Urinary bladder (tissue), 4 donors: ENCODE results near the gene GSN. TPM values are rescaled to one million over a fixed set of nuclear protein-coding genes. Genes with fewer than 3 reads are reported as not detected.

ENCODE experiments used
- DNase-seq: peaks from one replicate; pipeline ENCODE4 v3.0.0-alpha.2; 2015; ENCODE audit errors: extremely low spot score
- H3K27ac ChIP-seq: one replicate; pipeline ENCODE4 v1.5.1; 2013; ENCODE audit warnings: low read depth, mild to moderate bottlenecking, moderate library complexity
- H3K36me3 ChIP-seq: one replicate; pipeline ENCODE4 v1.6.1; 2013; ENCODE audit warnings: mild to moderate bottlenecking, moderate library complexity; ENCODE audit not compliant: insufficient read depth
- H3K4me1 ChIP-seq: one replicate; pipeline ENCODE4 v1.6.1; 2013; ENCODE audit warnings: mild to moderate bottlenecking, moderate library complexity; ENCODE audit not compliant: insufficient read depth
- H3K4me3 ChIP-seq: one replicate; pipeline ENCODE4 v1.5.1; 2013; ENCODE audit warnings: low read depth, low read length
- WGBS: extraction: QIAGEN DNeasy Blood & Tissue Kit; methylation state at CpG from one replicate; pipeline ENCODE4 v1.1.7; 2013; 5-methylcytosine and 5-hydroxymethylcytosine counted together
- polyA plus RNA-seq: library from polyadenylated mRNA; stranded (reverse); fragments of 200-250 nt; gene quantifications from one replicate; pipeline ENCODE4 v1.2.3, GENCODE V29; 2013
- total RNA-seq: library from RNA; depleted of rRNA; stranded (reverse); fragments of >200 nt; gene quantifications from one replicate; pipeline ENCODE4 v1.2.3, GENCODE V29; 2014
- donor health status: healthy with polysubstance abuse.
- donor health status: healthy.

Gene GSN
- total and polyA plus RNA-seq, 2 donors, result 405 to 2,591 TPM

DNA sequence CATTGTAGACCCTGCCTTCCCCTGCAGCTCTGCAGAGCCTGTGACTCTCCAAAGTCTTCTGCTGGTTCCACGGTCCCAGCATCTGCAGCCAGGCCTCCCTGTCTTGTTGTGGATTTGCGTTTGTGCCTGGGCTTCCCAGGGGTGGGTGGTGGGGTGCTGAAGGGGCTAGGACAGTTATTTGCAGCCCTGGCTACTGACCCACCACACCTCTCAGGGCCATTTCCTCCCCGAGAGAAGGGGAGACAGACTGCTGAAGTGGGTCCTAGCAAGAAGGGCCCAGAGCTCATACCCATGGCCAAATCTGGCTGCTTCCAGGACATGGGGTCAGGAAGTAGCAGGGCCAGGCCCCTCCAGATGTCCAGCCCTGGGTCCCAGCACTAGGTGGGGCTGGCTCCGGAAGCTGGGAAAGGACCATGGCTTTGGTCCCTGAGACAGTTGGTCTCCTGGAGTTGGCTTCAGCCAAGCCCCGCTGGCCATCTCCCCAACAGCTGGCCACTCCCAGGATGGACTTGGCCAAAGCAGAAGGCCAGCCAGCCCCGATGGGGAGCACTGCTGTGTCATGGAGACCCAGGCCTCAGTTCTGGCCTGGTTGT is 26.3 kb downstream of the GSN start:
- Histone ChIP-seq H3K27ac (peak overlapping the region; percentile 85), H3K36me3 (no peaks in the 10 kb centered on the region), H3K4me1 (no peaks in the 10 kb centered on the region), H3K4me3 (no peak overlapping the region)
- 55% methylated on average over 6 of the region's 6 CpGs for WGBS
- no peak for DNase-seq

DNA sequence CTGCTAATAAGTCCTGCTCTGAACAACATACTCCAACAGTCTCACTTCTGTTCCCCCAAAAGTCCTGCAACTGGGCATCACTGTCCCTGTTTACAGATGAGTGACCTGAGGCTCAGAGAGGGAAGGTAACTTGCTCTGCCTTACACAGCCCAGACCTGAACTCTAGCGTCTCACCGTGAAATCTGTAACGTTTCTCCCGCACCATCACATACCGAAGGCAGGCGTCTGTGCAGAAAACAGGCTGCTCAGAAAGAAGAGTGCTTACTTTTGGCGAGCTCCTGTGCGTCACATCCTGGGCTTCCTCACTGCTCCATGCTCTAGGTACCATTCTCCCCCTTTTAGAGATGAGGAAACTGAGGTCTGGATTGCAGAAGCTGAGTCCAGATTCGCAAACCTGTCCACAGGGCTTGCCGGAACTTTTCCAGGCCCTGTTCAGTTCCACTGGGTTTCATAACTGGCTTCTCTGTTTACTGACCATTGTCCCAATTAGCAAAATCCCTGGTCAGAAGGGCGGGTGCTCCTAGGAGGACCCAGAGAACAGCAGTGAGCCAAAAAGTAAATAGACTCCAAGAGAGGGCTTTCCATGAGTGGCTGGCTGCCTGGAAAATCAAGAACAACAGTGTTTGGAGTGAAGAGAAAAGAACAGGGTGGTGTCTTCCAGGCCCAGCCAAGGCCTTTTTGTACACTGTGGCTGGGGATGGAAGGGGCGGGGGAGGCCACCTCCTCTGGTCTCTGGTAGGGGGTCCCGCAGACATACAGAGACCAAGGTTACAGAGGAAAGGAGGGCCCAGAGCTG is 27.1 kb downstream of the GSN start:
- Histone ChIP-seq H3K27ac (peak overlapping the region; percentile 85), H3K36me3 (no peaks in the 10 kb centered on the region), H3K4me1 (no peaks in the 10 kb centered on the region), H3K4me3 (no peak overlapping the region)
- WGBS, result 61% methylated on average over 13 of the region's 13 CpGs
- no peak for DNase-seq

DNA sequence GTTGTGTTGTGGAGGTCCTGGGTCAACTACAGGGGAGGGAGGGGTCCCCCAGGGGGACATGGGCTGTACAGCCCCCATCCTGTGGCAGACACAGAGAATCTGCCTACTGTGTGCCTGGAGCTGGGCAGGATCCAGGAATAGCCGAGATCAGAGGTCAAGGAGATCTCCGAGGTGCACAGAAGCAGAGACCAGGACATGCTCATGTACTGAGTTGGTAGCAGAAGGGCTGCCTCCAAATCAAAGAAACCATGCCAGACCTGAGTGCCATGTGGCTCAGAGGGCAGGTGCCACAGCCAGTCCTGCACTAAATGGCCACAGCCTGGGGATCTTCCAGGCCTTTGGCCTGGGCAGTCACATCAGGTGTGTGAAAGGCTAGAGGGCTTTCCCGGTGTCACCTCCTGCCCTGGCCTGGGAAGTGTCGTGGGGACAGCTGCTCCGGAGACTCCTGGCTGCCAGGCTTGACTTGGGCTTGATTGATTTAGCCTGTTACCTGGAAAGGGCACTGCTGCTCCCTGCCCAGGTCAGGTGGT is 27.8 kb downstream of the GSN start:
- 63% methylated on average over 5 of the region's 5 CpGs for WGBS
- no peak overlapping the region for H3K4me3 ChIP-seq
- H3K36me3 ChIP-seq, result no peaks in the 10 kb centered on the region
- no peak for DNase-seq
- H3K4me1 ChIP-seq, result no peaks in the 10 kb centered on the region
- peak overlapping the region; percentile 83 for H3K27ac ChIP-seq

DNA sequence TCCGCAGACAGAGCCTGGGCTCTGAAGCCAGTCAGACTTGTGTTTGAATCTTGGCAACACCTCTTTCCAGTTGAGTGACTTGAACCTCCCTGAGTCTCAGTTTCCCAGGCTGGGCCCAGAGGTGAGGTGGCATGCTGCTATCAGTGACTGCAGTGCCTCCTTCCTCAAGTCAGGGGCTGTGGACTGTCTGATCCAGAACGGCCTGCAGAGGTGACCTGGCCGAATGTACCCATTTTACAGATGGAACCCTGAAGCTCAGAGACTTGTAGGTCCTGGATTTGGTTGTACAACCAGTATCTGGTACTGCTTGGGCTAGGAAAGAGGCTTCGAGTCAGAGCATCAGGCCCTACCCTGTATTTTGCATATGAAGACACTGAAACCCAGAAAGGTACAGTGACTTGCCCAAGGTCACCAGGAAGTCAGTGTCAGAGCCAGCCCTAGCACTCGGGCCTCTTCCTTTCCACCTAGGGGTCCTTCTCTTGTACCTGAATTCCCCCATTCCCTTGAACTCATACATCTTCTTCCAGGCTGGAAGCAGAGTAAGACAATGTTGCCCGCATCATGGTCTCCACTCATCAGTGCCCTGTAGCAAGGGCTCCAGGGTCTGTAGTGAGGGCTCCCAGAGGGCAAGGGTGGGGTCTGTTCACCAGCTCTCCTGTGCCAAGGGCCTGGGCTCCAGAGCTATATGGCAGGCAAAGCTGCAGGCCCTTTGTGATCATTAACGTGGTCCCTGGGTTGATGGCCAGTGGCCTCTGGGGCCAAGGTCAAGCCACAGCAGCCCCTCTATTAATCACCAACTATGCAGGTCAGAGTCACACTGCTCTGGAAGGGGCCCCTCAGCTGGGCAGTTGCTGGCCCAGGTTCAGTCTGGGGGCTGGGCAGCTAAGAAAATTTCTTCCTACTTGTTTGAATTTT is 28.5 kb downstream of the GSN start:
- Histone ChIP-seq H3K4me3 (no peak overlapping the region), H3K27ac (peak overlapping the region; percentile 83), H3K4me1 (no peaks in the 10 kb centered on the region), H3K36me3 (no peaks in the 10 kb centered on the region)
- WGBS, result 79% methylated on average over 7 of the region's 7 CpGs
- DNase-seq, result no peak

DNA sequence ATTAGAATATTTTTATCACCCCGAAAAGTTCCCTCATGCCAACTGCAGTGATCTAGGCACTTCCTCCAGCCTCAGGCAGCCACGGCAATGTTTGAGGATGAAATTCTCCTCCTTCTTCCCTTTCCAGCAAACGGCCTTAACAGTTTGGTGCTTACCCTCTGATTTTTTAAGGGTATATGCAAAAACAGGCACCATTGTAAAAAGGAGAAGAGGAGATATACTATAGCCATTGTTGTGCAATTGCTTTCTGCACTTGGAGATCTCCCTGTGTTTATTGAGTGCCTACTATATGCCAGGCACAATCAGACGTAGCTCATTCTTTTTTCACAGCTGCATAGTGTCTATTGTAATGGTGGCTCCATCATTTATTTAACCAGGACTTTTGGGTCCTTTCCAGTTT is 29.4 kb downstream of the GSN start:
- H3K4me1 ChIP-seq, result no peaks in the 10 kb centered on the region
- no peak for DNase-seq
- H3K27ac ChIP-seq, result no peak overlapping the region
- H3K4me3 ChIP-seq, result no peak overlapping the region
- H3K36me3 ChIP-seq, result no peaks in the 10 kb centered on the region
- 38% methylated on average over 4 of the region's 4 CpGs for WGBS

DNA sequence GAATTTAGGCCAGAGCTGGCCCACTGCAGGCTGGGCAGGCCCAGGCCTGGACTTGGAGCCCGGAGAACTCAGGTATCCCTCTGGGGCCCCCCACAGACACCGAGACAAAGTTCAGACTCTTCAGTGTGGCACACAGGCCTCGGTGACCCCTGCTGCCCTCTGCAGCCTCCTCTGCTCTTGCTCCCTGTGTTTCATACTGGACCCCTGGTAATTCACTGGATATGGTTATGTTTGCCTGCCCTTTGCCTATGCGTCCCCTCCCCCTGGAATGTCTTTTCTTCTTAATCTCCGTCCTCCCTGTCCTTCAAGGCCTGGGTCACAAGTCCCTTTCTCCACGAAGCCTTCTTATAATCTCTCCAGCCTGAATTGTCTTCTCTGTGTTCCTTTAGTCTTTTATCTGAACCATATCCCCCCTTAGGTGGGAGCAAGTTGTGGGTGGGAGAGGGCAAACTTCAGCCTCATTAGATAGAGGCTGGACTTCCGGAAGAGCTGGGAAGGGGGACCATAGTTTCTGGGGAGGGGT is 30.1 kb downstream of the GSN start:
- WGBS, result 68% methylated on average over 7 of the region's 7 CpGs
- Histone ChIP-seq H3K4me1 (no peaks in the 10 kb centered on the region), H3K27ac (peak overlapping the region; percentile 57), H3K4me3 (no peak overlapping the region), H3K36me3 (no peaks in the 10 kb centered on the region)
- no peak for DNase-seq

DNA sequence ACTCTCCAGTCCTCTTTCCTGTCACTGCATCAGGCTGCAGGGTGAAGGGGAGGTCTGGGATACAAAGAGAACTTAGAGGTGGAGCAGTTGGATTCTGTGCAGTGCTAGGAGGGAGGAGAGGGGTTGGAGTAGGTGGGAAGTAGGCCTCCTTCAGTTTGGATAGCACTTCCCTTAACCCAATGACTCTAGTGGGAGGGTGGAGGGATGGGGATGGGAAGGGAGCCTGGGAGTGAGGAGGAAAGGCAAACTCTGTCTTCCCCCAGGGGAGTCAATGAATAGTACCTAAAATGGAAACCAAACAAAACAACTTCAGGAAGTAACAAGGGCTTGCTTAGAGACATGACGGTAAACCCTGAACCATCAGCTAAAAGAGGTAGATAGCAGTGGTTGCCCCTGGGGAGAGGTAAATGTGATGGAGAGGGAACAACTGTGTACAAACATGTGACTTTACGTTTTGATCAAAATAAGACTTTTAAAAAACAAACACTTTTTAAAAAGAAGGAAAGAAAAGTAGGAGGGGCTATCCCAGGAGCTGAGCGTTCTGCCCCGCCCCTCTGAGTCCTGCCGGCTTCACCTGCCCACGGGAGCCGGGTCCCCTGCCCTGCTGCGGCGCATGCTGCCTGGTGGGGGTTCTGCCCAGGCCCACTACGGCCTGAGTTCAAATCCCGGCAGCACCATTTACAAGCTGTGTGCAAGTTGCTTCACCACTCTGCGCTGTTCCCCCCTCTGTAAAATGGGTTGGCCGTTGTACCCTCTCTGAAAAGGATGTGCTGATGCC is 30.9 kb downstream of the GSN start:
- Histone ChIP-seq H3K27ac (peak overlapping the region; percentile 83), H3K4me3 (peak overlapping the region; percentile 73), H3K36me3 (no peaks in the 10 kb centered on the region), H3K4me1 (no peaks in the 10 kb centered on the region)
- no peak for DNase-seq
- WGBS, result 31% methylated on average over 13 of the region's 13 CpGs

DNA sequence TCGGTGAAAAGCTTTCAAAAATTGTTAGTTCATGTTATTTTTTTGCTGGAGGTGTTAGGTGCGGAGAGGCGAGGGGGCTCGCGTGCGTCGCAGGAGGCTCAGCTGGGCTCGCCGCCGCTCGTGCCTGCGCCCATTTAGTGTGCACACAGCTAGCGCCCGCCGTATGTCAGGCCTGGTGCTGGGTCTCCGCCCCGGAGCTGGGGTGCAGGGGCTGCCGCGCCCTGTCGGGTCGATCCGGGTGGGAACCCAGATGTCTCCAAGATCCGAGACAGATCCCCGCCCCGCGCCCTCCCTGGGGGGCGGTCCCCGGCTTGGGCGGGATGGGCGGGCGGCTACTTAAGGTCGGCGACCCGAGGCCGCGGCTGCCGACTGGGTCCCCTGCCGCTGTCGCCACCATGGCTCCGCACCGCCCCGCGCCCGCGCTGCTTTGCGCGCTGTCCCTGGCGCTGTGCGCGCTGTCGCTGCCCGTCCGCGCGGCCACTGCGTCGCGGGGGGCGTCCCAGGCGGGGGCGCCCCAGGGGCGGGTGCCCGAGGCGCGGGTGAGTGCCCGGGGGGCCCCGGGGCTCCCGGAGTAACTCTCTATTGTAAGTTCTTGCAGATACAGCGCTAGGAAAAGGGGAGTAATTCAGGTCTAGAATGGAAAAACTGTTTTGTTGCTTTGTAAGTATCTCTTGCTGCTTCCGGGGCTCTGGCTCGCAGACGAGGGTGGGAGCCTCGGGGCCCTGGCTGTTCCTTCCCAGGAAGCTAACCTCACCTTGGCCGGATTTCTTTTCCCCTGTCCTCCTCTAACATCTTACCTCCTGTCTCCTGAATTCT is 31.7 kb downstream of the GSN start:
- no peaks in the 10 kb centered on the region for H3K4me1 ChIP-seq
- DNase-seq, result no peak
- no peaks in the 10 kb centered on the region for H3K36me3 ChIP-seq
- peak overlapping the region; percentile 83 for H3K27ac ChIP-seq
- peak overlapping the region; percentile 73 for H3K4me3 ChIP-seq
- 1% methylated on average over 74 of the region's 74 CpGs for WGBS

DNA sequence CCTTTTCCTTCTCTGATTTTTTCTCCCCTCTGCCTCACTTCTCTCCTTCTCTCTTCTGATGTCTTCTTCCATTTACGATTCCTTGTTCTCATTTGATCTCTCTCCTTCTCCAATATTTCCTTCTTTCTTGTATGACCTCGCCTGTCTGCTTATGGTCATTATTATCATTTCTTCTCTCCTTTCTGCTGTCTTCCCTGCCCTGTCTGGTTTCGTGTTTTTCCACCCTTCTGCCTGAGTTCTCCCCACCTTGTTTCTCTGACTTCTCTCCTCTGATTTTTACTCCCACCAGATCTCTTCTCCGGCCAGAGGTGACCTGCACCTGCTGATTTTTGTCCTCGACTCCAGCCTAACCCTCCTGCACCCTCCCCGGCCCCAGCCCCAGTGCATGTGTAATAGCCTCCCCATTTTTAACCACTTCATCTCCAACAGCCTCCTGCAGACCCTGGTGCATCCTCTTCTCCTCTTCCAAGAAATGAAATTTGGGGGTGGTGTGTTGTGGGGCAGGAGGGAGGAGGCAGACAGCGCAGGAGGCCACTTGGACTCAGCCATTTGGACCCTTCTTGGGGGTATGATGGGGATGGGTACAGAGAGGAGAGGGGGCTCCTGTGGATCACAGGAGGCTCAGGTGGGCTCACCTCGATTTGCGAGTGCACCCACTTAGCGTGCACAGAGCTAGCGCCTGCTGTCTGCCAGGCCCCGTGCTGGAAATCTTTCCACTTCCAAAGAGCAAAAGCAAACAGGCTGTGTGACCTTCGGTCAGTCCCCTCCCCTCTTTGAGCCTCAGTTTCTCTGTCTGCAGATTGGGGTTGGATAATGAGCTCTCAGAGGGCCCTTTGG is 32.5 kb downstream of the GSN start:
- H3K4me1 ChIP-seq, result no peaks in the 10 kb centered on the region
- 57% methylated on average over 13 of the region's 13 CpGs for WGBS
- H3K27ac ChIP-seq, result peak overlapping the region; percentile 64
- peak overlapping the region; percentile 73 for H3K4me3 ChIP-seq
- no peak for DNase-seq
- H3K36me3 ChIP-seq, result peaks cover 2% of the 10 kb centered on the region

DNA sequence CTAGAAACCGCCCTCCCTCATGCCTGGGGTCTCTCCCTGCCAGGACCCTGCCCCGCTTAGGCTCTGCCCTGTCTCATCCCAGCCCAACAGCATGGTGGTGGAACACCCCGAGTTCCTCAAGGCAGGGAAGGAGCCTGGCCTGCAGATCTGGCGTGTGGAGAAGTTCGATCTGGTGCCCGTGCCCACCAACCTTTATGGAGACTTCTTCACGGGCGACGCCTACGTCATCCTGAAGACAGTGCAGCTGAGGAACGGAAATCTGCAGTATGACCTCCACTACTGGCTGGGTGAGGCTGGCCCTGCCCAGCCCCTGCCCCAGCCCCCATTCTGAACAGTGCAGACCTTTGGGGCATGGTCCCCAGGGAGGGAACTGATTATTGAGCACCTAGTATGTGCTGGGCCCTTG is 33.9 kb downstream of the GSN start:
- Histone ChIP-seq H3K4me3 (peak overlapping the region; percentile 2), H3K27ac (no peak overlapping the region), H3K36me3 (peaks cover 2% of the 10 kb centered on the region), H3K4me1 (no peaks in the 10 kb centered on the region)
- 93% methylated on average over 11 of the region's 11 CpGs for WGBS
- DNase-seq, result no peak

DNA sequence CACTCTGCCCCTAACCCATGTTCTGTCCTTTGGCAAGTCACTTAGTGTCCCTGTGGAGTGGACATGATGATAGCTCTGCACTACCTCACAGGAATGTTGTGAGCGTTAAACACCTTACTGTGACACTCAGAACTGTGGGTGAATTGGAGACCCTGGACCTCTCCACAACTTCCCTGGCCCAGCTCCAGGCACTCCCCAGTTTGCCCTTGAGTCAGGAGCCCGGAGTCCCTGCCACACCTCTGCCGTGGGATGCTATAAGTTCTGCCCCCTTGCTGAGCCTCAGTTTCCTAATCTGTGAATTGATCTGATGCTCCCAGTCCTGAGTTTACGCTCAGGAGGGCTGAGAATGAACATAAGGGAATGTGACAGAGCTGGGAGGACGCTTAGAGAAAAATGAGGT is 34.4 kb downstream of the GSN start:
- Histone ChIP-seq H3K4me1 (no peaks in the 10 kb centered on the region), H3K27ac (no peak overlapping the region), H3K4me3 (no peak overlapping the region), H3K36me3 (peaks cover 2% of the 10 kb centered on the region)
- no peak for DNase-seq
- 91% methylated on average over 5 of the region's 5 CpGs for WGBS
